Memory B cell (primary cell): Measurements from ENCODE around the gene LRRC15.

ENCODE experiments used
- ATAC-seq: fragments of 150-1000 bp; cut with Tn5 transposase; 2 replicates; pipeline ENCODE4 v1.10.0; 2021; ENCODE audit warnings: low read depth, mild to moderate bottlenecking, moderate library complexity
- DNase-seq, 2 donors: peaks; one replicate each; pipeline ENCODE4 v3.0.0; 2022; ENCODE audit warnings: low spot score in 2 of 2
- H3K27ac Mint-ChIP-seq: one replicate; pipeline ENCODE4 v1.8.0; 2022; ENCODE audit warnings: mild to moderate bottlenecking, moderate library complexity, mixed read lengths
- H3K27me3 Mint-ChIP-seq: one replicate; pipeline ENCODE4 v1.8.0; 2022; ENCODE audit warnings: mixed read lengths
- H3K36me3 Mint-ChIP-seq: one replicate; pipeline ENCODE4 v1.8.0; 2022; ENCODE audit warnings: mild to moderate bottlenecking, mixed read lengths
- H3K4me1 Mint-ChIP-seq: one replicate; pipeline ENCODE4 v1.8.0; 2022; ENCODE audit warnings: mixed read lengths
- H3K4me3 Mint-ChIP-seq: one replicate; pipeline ENCODE4 v1.8.0; 2022; ENCODE audit warnings: mild to moderate bottlenecking, moderate library complexity, mixed read lengths
- H3K9me3 Mint-ChIP-seq: one replicate; pipeline ENCODE4 v1.8.0; 2022; ENCODE audit warnings: mixed read lengths

LRRC15 gene

DNA sequence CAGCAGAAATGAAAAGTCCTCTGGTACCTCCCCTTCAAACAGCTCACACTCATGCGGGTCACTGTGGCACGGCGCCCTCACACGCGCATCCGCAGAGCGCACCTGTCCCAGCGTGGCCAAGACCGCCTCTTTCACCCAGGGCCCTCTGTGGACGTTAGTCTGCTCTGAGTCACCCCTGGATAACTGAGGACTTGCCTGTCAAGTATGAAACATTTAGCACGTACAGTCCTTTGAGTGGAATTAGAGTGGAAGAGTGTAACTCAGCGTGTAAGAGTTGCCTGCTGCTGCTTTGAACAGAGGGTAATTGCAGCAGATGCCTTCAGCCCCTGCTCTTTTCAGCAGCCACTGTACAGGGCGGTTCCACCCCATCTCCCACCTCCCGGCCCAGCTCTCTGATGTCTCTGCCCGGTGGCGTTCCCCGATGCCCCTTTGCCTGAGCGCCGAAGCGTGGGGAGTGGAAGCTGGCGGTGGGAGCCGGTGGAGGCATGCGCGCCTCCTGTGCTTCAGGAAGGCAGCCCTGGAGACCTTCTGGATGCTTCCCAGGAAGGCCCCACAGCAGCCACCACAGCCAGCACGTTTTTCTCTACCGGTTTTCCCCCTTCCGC lies 41.4 kb downstream of the LRRC15 start:
- no peaks in the 10 kb centered on the region for H3K36me3 Mint-ChIP-seq
- H3K4me3 Mint-ChIP-seq: no peak overlapping the region
- H3K9me3 Mint-ChIP-seq: no peaks in the 10 kb centered on the region
- ATAC-seq (peak; percentile 44), DNase-seq (no peak)
- H3K27ac Mint-ChIP-seq: peak overlapping the region; percentile 19
- peaks cover under 1% of the 10 kb centered on the region for H3K4me1 Mint-ChIP-seq
- peaks cover 8% of the 10 kb centered on the region for H3K27me3 Mint-ChIP-seq

- Mint-ChIP-seq H3K4me3 (no peak overlapping the region), H3K36me3 (no peaks in the 10 kb centered on the region), H3K27me3 (peaks cover 5% of the 10 kb centered on the region), H3K9me3 (no peaks in the 10 kb centered on the region), H3K4me1 (no peaks in the 10 kb centered on the region), H3K27ac (no peak overlapping the region)
- DNase-seq (no peak), ATAC-seq (no peak)
Measured at GRCh38 chr3:194327218-194328052, 42.1 kb downstream of the LRRC15 start.

DNA sequence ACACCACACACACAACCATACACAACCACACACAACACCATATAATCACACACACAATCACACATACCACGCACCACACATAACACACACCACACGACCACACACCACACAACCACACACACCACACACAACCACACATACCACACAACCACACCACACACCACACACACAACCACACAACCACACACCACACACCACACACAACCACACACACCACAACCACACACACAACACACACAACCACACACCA lies 42.6 kb downstream of the LRRC15 start:
- Mint-ChIP-seq H3K4me1 (no peaks in the 10 kb centered on the region), H3K27me3 (peaks cover 5% of the 10 kb centered on the region), H3K27ac (no peak overlapping the region), H3K9me3 (no peaks in the 10 kb centered on the region), H3K4me3 (no peak overlapping the region), H3K36me3 (no peaks in the 10 kb centered on the region)
- no peak for DNase-seq
- ATAC-seq: no peak

GRCh38 chr3:194326192-194326967 lies 43.2 kb downstream of the LRRC15 start:
- no peaks in the 10 kb centered on the region for H3K36me3 Mint-ChIP-seq
- H3K27ac Mint-ChIP-seq: no peak overlapping the region
- no peak overlapping the region for H3K4me3 Mint-ChIP-seq
- no peaks in the 10 kb centered on the region for H3K4me1 Mint-ChIP-seq
- H3K9me3 Mint-ChIP-seq: no peaks in the 10 kb centered on the region
- ATAC-seq (no peak), DNase-seq (no peak)
- H3K27me3 Mint-ChIP-seq: peaks cover 2% of the 10 kb centered on the region

DNA sequence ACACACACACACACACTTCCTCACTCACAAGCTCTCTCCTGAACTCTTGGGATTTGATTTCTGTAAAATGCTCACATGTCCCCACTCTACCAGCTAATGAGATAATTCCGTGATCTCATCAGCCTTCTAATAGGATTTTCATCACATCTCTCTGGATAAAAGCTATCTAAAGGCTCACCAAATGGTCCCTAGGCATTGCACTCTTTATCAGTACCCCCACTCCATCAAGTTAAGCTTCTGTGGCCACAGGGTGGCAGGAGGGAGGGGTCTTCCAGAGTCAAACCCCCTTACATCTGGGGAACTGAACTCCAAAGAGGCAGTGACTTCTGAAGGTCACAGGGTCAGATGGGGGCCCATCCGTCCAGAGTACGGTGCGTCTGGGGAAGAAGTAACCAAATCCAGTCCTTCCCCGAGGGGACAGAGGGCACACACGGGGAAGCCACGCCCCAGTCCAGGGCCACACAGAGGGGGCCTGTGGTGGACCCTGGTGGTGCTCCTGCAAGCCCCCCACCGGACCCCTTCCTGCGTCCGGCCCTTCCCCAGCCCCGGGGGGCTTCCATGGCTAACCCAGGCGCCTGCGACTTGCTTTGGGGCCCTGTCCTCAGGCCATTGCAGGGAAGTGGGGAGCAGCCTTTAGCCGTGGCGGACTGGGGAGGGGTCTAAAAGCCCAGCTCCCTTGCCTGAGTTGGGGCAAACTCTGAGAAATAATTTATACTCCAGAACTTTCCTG lies 44.0 kb downstream of the LRRC15 start:
- no peak for DNase-seq
- Mint-ChIP-seq H3K4me3 (no peak overlapping the region), H3K4me1 (no peaks in the 10 kb centered on the region), H3K36me3 (no peaks in the 10 kb centered on the region), H3K27me3 (peaks cover 2% of the 10 kb centered on the region), H3K27ac (no peak overlapping the region), H3K9me3 (no peaks in the 10 kb centered on the region)
- no peak for ATAC-seq

- no peaks in the 10 kb centered on the region for H3K4me1 Mint-ChIP-seq
- no peak for DNase-seq
- no peak overlapping the region for H3K4me3 Mint-ChIP-seq
- H3K27me3 Mint-ChIP-seq: no peaks in the 10 kb centered on the region
- no peaks in the 10 kb centered on the region for H3K9me3 Mint-ChIP-seq
- H3K27ac Mint-ChIP-seq: no peak overlapping the region
- no peaks in the 10 kb centered on the region for H3K36me3 Mint-ChIP-seq
- no peak for ATAC-seq
Measured at GRCh38 chr3:194324823-194325327, 44.7 kb downstream of the LRRC15 start.

DNA sequence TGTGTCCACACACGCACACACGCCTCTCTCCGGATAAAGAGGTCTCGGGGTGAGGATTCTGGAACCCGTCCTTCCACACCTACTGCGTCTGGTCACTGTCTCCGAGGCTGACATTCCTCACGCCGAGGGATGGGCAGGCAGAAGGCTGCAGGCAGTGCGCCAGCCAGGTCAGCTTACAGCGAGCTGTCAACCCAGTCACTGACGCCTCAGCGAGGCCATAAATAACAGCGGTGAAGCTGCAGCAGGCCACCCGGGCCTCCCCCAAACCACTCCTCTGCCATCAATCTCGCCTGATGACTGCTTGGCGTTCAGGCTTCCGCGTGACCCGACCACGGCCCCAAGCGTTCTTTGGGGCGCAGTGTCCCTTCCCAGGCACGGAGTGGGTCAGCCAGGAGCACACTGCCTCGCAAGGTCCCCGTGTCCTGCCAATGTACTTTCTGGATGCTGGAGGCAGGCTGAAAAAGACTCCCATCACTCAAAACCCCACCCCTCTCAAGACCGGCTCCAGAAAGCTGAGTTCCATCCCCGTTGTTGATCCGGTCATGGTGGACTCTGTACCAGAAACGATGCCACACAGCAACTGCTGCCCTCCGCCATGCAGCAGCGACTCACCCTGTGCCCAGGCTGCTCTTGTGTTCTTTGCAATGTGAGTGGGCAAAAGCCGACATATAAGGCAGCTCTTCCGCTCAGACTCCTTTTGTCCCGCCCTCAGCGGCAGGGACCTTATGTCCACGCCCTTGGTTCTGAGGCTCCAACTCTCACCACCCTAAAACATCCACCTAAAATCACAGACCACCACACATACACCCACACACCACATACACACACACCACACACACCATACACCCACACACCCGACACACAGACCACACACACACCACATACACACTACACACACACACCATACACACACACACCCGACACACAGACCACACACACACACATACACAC lies 45.5 kb downstream of the LRRC15 start:
- Mint-ChIP-seq H3K4me1 (no peaks in the 10 kb centered on the region), H3K27me3 (no peaks in the 10 kb centered on the region), H3K36me3 (peaks cover 2% of the 10 kb centered on the region), H3K27ac (no peak overlapping the region), H3K4me3 (no peak overlapping the region), H3K9me3 (peaks cover 2% of the 10 kb centered on the region)
- peak; percentile 72 for ATAC-seq
- DNase-seq: no peak

GRCh38 chr3:194322678-194323211 lies 46.8 kb downstream of the LRRC15 start:
- DNase-seq: no peak
- ATAC-seq: no peak
- Mint-ChIP-seq H3K4me1 (no peaks in the 10 kb centered on the region), H3K27me3 (no peaks in the 10 kb centered on the region), H3K27ac (no peak overlapping the region), H3K36me3 (peaks cover 4% of the 10 kb centered on the region), H3K9me3 (peaks cover 5% of the 10 kb centered on the region), H3K4me3 (no peak overlapping the region)

DNA sequence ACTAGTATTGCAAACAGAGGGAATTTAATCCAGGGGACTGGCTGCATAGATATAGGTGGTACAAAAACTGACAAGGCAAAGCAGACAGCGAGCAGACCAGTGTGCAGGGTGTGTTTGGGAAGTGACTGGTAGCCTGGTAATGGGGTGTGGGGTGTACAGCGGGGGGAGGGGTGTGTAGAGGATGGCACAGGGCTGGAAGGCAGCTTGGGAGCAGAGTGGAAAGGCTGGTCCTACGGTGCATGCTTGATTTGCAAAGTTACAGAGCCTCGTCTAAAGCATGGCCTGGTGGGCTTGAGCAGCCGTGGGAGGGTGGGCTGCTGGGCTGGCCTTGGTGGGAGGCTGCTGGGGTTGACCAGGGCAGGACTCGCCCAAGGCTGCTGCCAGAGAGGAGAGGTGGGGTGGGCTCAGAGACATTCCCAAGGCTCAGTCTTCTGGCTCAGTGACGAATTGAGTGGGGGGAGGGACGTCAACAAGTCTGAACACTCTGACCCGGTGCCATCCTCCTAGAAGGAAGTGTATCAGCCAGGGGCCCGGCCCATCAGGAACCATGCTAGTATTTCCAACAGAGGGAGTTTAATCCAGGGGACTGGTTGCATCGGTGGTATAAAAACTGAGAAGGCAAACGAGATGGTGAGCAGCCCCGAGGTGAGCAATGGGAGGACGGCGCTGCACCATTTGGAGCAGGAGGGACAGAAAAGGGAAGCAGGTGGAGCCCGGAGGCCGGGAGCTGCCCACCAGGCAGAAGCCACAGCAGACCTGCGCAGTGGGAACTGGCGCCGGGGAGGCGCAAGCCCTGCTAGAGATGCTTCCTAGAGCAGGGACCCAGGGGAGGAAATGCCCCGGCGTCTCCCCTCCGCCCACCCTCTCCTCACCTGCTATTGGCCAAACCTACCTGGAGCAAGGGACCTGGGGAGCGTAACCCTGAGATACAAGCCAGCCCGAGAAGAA lies 47.6 kb downstream of the LRRC15 start:
- peaks cover 3% of the 10 kb centered on the region for H3K27me3 Mint-ChIP-seq
- H3K4me1 Mint-ChIP-seq: no peaks in the 10 kb centered on the region
- peaks cover 4% of the 10 kb centered on the region for H3K36me3 Mint-ChIP-seq
- no peak overlapping the region for H3K27ac Mint-ChIP-seq
- ATAC-seq (no peak), DNase-seq (no peak)
- peaks cover 5% of the 10 kb centered on the region for H3K9me3 Mint-ChIP-seq
- no peak overlapping the region for H3K4me3 Mint-ChIP-seq

DNA sequence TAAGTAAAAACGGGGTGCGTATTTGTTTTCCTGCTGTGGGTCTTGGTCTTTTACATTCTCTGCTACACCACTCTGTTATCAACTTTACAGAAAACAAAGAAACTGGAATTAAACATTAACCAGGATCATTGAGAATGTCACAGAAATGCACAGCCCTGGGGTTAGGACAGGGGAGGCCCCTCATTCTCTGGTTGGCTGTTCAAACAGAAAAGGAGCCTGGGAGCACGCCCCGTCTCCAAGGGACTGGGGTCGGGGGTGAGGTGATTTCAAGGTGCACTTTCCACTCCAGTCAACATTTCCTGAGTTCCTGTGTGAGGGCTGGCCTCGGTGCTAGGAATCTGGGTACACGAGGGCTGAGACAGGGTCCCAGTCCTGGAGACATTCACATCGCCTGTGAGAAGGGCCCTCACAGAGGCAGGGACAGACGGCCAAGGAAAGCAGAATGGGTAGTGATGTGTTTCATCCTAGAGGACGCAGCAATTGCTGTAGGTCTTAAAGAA lies 48.7 kb downstream of the LRRC15 start:
- DNase-seq: no peak
- Mint-ChIP-seq H3K9me3 (peaks cover 5% of the 10 kb centered on the region), H3K4me3 (no peak overlapping the region), H3K27ac (no peak overlapping the region), H3K4me1 (peaks cover 2% of the 10 kb centered on the region), H3K36me3 (peaks cover 4% of the 10 kb centered on the region), H3K27me3 (peaks cover 6% of the 10 kb centered on the region)
- ATAC-seq: no peak

DNA sequence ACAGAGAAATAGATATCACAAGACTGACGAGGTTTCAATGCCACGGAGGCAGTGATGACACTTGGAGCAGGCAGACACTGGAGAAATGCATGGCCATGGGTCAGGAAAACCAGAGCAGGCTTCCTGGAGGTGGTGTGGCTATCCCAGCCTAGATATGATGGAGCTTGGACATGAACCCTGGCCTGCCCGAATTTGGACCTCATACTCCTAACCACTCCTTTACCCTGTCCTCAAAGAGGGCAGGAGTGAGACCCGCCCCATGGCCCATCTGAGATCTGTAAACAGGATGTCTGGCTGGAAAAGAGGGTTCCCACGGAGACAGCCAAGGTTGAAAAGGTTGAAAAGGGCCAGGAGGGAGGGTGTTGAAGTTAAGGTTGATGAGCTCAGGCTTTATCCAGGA lies 49.4 kb downstream of the LRRC15 start:
- Mint-ChIP-seq H3K27ac (no peak overlapping the region), H3K4me1 (peaks cover 5% of the 10 kb centered on the region), H3K27me3 (peaks cover 6% of the 10 kb centered on the region), H3K36me3 (peaks cover 4% of the 10 kb centered on the region), H3K9me3 (peaks cover 5% of the 10 kb centered on the region), H3K4me3 (no peak overlapping the region)
- DNase-seq (no peak), ATAC-seq (no peak)
